ENCODE measurements around the gene CELF2. TPM values are rescaled to one million over a fixed set of nuclear protein-coding genes. Genes with fewer than 3 reads are reported as not detected.

Gene CELF2
- polyA plus RNA-seq, 1 experiment, result 24.7 TPM

- DNase-seq (ENCODE audit: low read depth, low spot score), result no peak
- Histone ChIP-seq H3K9me3 (ENCODE audit: control insufficient read depth, insufficient read depth, low read length) (no peaks in the 10 kb centered on the region), H3K4me3 (ENCODE audit: low read depth, low read length) (no peak overlapping the region), H3K27me3 (ENCODE audit: control insufficient read depth, insufficient read depth, low read length) (no peaks in the 10 kb centered on the region), H3K27ac (ENCODE audit: low read depth, low read length) (no peak overlapping the region)
- ChIA-PET POLR2A (no interaction called here), CTCF (no interaction called here)
- TF ChIP-seq, protein P1, sequence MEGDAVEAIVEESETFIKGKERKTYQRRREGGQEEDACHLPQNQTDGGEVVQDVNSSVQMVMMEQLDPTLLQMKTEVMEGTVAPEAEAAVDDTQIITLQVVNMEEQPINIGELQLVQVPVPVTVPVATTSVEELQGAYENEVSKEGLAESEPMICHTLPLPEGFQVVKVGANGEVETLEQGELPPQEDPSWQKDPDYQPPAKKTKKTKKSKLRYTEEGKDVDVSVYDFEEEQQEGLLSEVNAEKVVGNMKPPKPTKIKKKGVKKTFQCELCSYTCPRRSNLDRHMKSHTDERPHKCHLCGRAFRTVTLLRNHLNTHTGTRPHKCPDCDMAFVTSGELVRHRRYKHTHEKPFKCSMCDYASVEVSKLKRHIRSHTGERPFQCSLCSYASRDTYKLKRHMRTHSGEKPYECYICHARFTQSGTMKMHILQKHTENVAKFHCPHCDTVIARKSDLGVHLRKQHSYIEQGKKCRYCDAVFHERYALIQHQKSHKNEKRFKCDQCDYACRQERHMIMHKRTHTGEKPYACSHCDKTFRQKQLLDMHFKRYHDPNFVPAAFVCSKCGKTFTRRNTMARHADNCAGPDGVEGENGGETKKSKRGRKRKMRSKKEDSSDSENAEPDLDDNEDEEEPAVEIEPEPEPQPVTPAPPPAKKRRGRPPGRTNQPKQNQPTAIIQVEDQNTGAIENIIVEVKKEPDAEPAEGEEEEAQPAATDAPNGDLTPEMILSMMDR (IDR thresholded peaks at IDR 0.05; ENCODE audit: low read depth, low read length), result no peak
Observed at GRCh38 chr10:11351801-11352200, 334.1 kb downstream of the CELF2 start.

GRCh38 chr10:11353006-11353896 is 335.6 kb downstream of the CELF2 start:
- TF ChIP-seq, protein P1 (IDR thresholded peaks at IDR 0.05; ENCODE audit: low read depth, low read length), result no peak
- Histone ChIP-seq H3K27ac (ENCODE audit: low read depth, low read length) (no peak overlapping the region), H3K9me3 (ENCODE audit: control insufficient read depth, insufficient read depth, low read length) (no peaks in the 10 kb centered on the region), H3K27me3 (ENCODE audit: control insufficient read depth, insufficient read depth, low read length) (peaks cover 2% of the 10 kb centered on the region), H3K4me3 (ENCODE audit: low read depth, low read length) (no peak overlapping the region)
- no peak for DNase-seq (ENCODE audit: low read depth, low spot score)
- ChIA-PET POLR2A (no interaction called here), CTCF (no interaction called here)

- CTCF ChIA-PET, result no interaction called here
- Histone ChIP-seq H3K27me3 (ENCODE audit: control insufficient read depth, insufficient read depth, low read length) (peaks cover 2% of the 10 kb centered on the region), H3K27ac (ENCODE audit: low read depth, low read length) (no peak overlapping the region), H3K4me3 (ENCODE audit: low read depth, low read length) (no peak overlapping the region), H3K9me3 (ENCODE audit: control insufficient read depth, insufficient read depth, low read length) (no peaks in the 10 kb centered on the region; the same call in 1 of the 2 replicates)
- TF ChIP-seq, protein P1 (IDR thresholded peaks at IDR 0.05; ENCODE audit: low read depth, low read length), result no peak
- no peak for DNase-seq (ENCODE audit: low read depth, low spot score)
- POLR2A ChIA-PET, result no interaction called here
Observed at GRCh38 chr10:11354823-11355222, 337.2 kb downstream of the CELF2 start.

GRCh38 chr10:11355592-11355991 is 337.9 kb downstream of the CELF2 start:
- TF ChIP-seq, protein P1 (IDR thresholded peaks at IDR 0.05; ENCODE audit: low read depth, low read length), result no peak
- no peak for DNase-seq (ENCODE audit: low read depth, low spot score)
- H3K27me3 ChIP-seq (ENCODE audit: control insufficient read depth, insufficient read depth, low read length), result peaks cover 2% of the 10 kb centered on the region
- ChIA-PET CTCF (no interaction called here), POLR2A (no interaction called here)
- no peak overlapping the region for H3K27ac ChIP-seq (ENCODE audit: low read depth, low read length)
- H3K4me3 ChIP-seq (ENCODE audit: low read depth, low read length), result no peak overlapping the region
- no peaks in the 10 kb centered on the region; the same call in 1 of the 2 replicates for H3K9me3 ChIP-seq (ENCODE audit: control insufficient read depth, insufficient read depth, low read length)

DNA sequence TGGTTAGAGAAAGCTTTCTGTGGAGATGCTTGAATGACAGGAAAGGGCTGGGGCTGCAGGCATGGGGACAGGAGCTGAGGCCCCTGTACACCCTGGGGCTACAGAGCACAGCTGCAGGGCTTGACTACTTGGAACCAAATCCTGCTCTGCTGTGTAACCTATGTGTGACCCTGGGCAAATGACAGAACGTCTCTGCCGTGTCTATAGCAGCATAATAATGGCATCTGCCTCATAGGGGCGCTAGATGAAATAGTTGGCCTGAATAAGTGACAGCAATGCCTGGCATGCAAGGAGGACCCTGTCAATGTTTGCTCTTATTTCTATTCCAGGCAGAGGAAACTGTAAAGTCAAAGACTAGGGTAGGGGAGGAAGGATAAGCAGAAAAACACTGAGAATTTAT is 339.8 kb downstream of the CELF2 start:
- no peak for DNase-seq (ENCODE audit: low read depth, low spot score)
- TF ChIP-seq, protein P1 (IDR thresholded peaks at IDR 0.05; ENCODE audit: low read depth, low read length), result no peak
- H3K4me3 ChIP-seq (ENCODE audit: low read depth, low read length), result no peak overlapping the region
- ChIA-PET CTCF (no interaction called here), POLR2A (no interaction called here)
- no peak overlapping the region for H3K27ac ChIP-seq (ENCODE audit: low read depth, low read length)
- peaks cover 2% of the 10 kb centered on the region for H3K27me3 ChIP-seq (ENCODE audit: control insufficient read depth, insufficient read depth, low read length)
- no peaks in the 10 kb centered on the region; the same call in 1 of the 2 replicates for H3K9me3 ChIP-seq (ENCODE audit: control insufficient read depth, insufficient read depth, low read length)

Measured in AG04450 (cell line).